WTC11 (cell line): Measurements from ENCODE around the gene CXCL3. TPM values are rescaled to one million over a fixed set of nuclear protein-coding genes. Genes with fewer than 3 reads are reported as not detected.

Source experiments
- AFF4 ChIP-seq: sonication (generic); formaldehyde crosslinking; IDR thresholded peaks from 2 replicates; pipeline ENCODE4 v1.8.1; 2023; ENCODE audit warnings: mild to moderate bottlenecking, missing genetic modification reagents, borderline replicate concordance
- AR ChIP-seq: fragments of 250-450 bp; sonication (Bioruptor Pico); IDR thresholded peaks from 2 replicates; pipeline ENCODE4 v1.9.0; 2021; ENCODE audit warnings: mild to moderate bottlenecking
- ETV6 ChIP-seq: sonication (generic); formaldehyde crosslinking; IDR thresholded peaks from 2 replicates; pipeline ENCODE4 v1.8.1; 2022; ENCODE audit warnings: mild to moderate bottlenecking, missing genetic modification reagents
- GRHL2 ChIP-seq: fragments of 250-450 bp; sonication (Bioruptor Pico); IDR thresholded peaks from 2 replicates; pipeline ENCODE4 v1.8.0; 2022; ENCODE audit warnings: mild to moderate bottlenecking, moderate library complexity; ENCODE audit not compliant: insufficient replicate concordance, severe bottlenecking
- HMGA2 ChIP-seq: fragments of 250-450 bp; sonication (Bioruptor Pico); IDR thresholded peaks from 2 replicates; pipeline ENCODE4 v1.4.0; 2021; ENCODE audit warnings: mild to moderate bottlenecking, moderate library complexity
- IRF1 ChIP-seq: sonication (generic); formaldehyde crosslinking; IDR thresholded peaks from 2 replicates; pipeline ENCODE4 v1.8.0; 2023; ENCODE audit warnings: missing genetic modification reagents
- IRF2 ChIP-seq: sonication (generic); formaldehyde crosslinking; IDR thresholded peaks from 2 replicates; pipeline ENCODE4 v1.8.0; 2022; ENCODE audit warnings: low read depth, missing genetic modification reagents, borderline replicate concordance
- KAT7 ChIP-seq: sonication (generic); formaldehyde crosslinking; IDR thresholded peaks from 2 replicates; pipeline ENCODE4 v1.8.1; 2023; ENCODE audit warnings: missing genetic modification reagents, mild to moderate bottlenecking, borderline replicate concordance
- NR3C1 ChIP-seq: sonication (generic); formaldehyde crosslinking; conservative IDR thresholded peaks from 2 replicates; pipeline ENCODE4 v1.8.1; 2023; ENCODE audit warnings: low read depth, mild to moderate bottlenecking, missing genetic modification reagents
- OVOL2 ChIP-seq: fragments of 250-450 bp; sonication (Bioruptor Pico); IDR thresholded peaks from 2 replicates; pipeline ENCODE4 v1.9.0; 2021; ENCODE audit warnings: mild to moderate bottlenecking, borderline replicate concordance
- TP53 ChIP-seq: sonication (generic); formaldehyde crosslinking; IDR thresholded peaks from 2 replicates; pipeline ENCODE4 v1.8.1; 2023; ENCODE audit warnings: mild to moderate bottlenecking, missing genetic modification reagents
- ZNF121 ChIP-seq: sonication (generic); formaldehyde crosslinking; IDR thresholded peaks from 2 replicates; pipeline ENCODE4 v1.8.0; 2023; ENCODE audit warnings: missing genetic modification reagents
- total RNA-seq: library from RNA; stranded (reverse); gene quantifications from 3 replicates; pipeline ENCODE4 v1.2.3, GENCODE V29; 2021
- TF ChIP-seq, protein P1 (sequence below): sonication (generic); formaldehyde crosslinking; IDR thresholded peaks from 2 replicates; pipeline ENCODE4 v1.8.1; 2023; ENCODE audit warnings: mild to moderate bottlenecking, missing genetic modification reagents

The CXCL3 gene
- total RNA-seq, 1 experiment from 2014 or later: 3.5 TPM

DNA sequence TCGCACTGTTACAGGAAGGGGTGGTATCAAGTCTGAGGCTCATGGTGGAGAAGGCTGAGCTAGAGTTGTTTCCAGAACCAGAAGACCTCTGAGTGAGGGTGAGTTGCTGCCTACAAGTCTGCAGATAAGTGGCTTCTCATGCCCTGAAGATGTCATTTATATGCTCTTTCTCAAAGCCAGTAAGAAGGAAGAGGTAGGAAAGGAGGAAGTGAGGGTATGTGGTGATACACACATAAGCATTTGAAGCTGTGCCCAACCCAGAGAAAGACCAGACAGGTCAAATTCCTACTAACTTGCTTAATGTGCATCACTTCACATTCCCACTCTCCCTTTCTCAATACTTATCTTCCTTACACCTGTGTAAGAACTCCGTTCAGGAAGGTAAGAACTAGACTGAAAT, 50.4 kb downstream of the CXCL3 start, which contains the start of gene PPBP (continued):
- TF ChIP-seq AR (CRISPR knock-in tag): no peak
- TF ChIP-seq NR3C1 (CRISPR knock-in tag): no peak
- no peak for TF ChIP-seq ETV6 (CRISPR knock-in tag)
- TF ChIP-seq IRF2 (CRISPR knock-in tag): no peak
- TF ChIP-seq GRHL2 (CRISPR knock-in tag): no peak
- no peak for TF ChIP-seq OVOL2 (CRISPR knock-in tag)
- no peak for TF ChIP-seq HMGA2 (CRISPR knock-in tag)
- TF ChIP-seq TP53 (CRISPR knock-in tag): no peak
- no peak for TF ChIP-seq IRF1
- no peak for TF ChIP-seq ZNF121 (CRISPR knock-in tag)
- TF ChIP-seq AFF4 (CRISPR knock-in tag): no peak
- no peak for TF ChIP-seq KAT7 (CRISPR knock-in tag)
- TF ChIP-seq, protein P1, sequence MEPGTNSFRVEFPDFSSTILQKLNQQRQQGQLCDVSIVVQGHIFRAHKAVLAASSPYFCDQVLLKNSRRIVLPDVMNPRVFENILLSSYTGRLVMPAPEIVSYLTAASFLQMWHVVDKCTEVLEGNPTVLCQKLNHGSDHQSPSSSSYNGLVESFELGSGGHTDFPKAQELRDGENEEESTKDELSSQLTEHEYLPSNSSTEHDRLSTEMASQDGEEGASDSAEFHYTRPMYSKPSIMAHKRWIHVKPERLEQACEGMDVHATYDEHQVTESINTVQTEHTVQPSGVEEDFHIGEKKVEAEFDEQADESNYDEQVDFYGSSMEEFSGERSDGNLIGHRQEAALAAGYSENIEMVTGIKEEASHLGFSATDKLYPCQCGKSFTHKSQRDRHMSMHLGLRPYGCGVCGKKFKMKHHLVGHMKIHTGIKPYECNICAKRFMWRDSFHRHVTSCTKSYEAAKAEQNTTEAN (CRISPR knock-in tag): no peak

Other genes starting within 250 kb of the CXCL3 start
- 3.8 to 4.9 TPM (median 4.4 TPM) in 3 replicates for gene CXCL6, start 202.0 kb downstream of the CXCL3 start, total RNA-seq
- not detected in 3 replicates for gene PF4V1, start 185.4 kb downstream of the CXCL3 start, total RNA-seq
- 0.85 to 1.4 TPM (median 1.4 TPM) in 3 replicates for gene CXCL1, start 169.3 kb downstream of the CXCL3 start, total RNA-seq
- 1.2 to 3.9 TPM (median 3.6 TPM) in 3 replicates for gene PF4, start 56.7 kb downstream of the CXCL3 start, total RNA-seq
- gene PPBP, start 50.5 kb downstream of the CXCL3 start, total RNA-seq: not detected in 3 replicates
- gene CXCL5, start 40.0 kb downstream of the CXCL3 start, total RNA-seq: 3.6 to 8.8 TPM (median 8.1 TPM) in 3 replicates
- gene CXCL2, start 60.5 kb upstream of the CXCL3 start, total RNA-seq: 1.4 to 1.9 TPM (median 1.7 TPM) in 3 replicates
- gene MTHFD2L, start 119.4 kb upstream of the CXCL3 start, total RNA-seq: 9.4 to 10.6 TPM (median 10.5 TPM) in 3 replicates